Thoracic aorta (tissue), 2 donors: ENCODE data around the gene GALNT12. TPM values are rescaled to one million over a fixed set of nuclear protein-coding genes. Genes with fewer than 3 reads are reported as not detected.

Source experiments
- ATAC-seq: fragments of 150-250 bp; one replicate; pipeline ENCODE4 v1.8.0; 2017; ENCODE audit warnings: low read depth; ENCODE audit not compliant: insufficient number of reproducible peaks, low FRiP score
- DNase-seq: peaks from one replicate; pipeline ENCODE4 v3.0.0-alpha.2; 2020; ENCODE audit warnings: low spot score
- H3K27ac ChIP-seq, 2 donors: fragments of 200-600 bp; sonication (generic); 1 replicate in 1 of 2; 2 replicates in 1 of 2; pipeline ENCODE4 v1.5.1; 2016; ENCODE audit warnings: mild to moderate bottlenecking in 2 of 2, moderate library complexity in 2 of 2
- H3K27me3 ChIP-seq: fragments of 200-600 bp; sonication (generic); replicated peaks from 2 replicates; pipeline ENCODE4 v1.6.0; 2016; ENCODE audit warnings: mild to moderate bottlenecking; ENCODE audit not compliant: insufficient read depth
- H3K36me3 ChIP-seq: fragments of 200-600 bp; sonication (generic); one replicate; pipeline ENCODE4 v1.5.1; 2016
- H3K4me1 ChIP-seq, 2 donors: fragments of 200-600 bp; sonication (generic); 1 replicate in 1 of 2; 2 replicates in 1 of 2; pipeline versions ENCODE4 v1.5.1 to v1.6.0; 2016; ENCODE audit warnings: low read depth in 2 of 2, mild to moderate bottlenecking in 1 of 2; ENCODE audit not compliant: control insufficient read depth in 1 of 2
- H3K4me3 ChIP-seq: fragments of 200-600 bp; sonication (generic); 2 replicates; pipeline ENCODE4 v1.5.1; 2016; ENCODE audit warnings: mild to moderate bottlenecking
- H3K9me3 ChIP-seq: fragments of 200-600 bp; sonication (generic); 2 replicates; pipeline ENCODE4 v1.5.1; 2016
- total RNA-seq, 2 donors: library from RNA; depleted of rRNA; stranded (reverse); fragments of >200 nt; gene quantifications; one replicate each; pipeline versions ENCODE4 v1.1.0 to v1.2.3, GENCODE V29; 2016
- TF ChIP-seq, protein P1 (sequence below): fragments of 200-600 bp; sonication (generic); IDR thresholded peaks from one replicate; pipeline ENCODE4 v1.5.1; 2019; ENCODE audit warnings: antibody characterized with exemption

GALNT12 gene
- total RNA-seq, 2 donors from 2014 or later = 6.8 to 30.1 TPM

DNA sequence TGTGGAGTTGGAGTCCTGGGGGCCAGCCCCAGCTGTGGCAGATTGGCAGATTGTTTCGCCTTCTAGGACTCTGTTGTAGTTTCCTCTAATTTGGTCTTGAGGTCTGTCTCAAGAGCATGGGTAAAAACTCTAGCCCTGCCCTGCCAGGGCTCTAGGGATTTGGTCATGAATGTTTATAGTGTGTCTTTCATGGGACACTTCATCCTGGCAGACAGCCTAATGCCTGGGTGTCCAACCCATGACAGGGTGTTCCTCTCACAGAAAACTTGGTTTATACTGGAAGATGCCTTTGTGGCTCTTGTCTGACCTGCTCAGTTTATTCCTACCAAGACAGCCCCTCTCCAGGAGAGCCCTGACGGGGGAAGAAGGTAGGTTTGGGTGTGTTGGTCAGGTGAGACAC, 45.5 kb downstream of the GALNT12 start:
- no peak for ATAC-seq
- TF ChIP-seq, protein P1, sequence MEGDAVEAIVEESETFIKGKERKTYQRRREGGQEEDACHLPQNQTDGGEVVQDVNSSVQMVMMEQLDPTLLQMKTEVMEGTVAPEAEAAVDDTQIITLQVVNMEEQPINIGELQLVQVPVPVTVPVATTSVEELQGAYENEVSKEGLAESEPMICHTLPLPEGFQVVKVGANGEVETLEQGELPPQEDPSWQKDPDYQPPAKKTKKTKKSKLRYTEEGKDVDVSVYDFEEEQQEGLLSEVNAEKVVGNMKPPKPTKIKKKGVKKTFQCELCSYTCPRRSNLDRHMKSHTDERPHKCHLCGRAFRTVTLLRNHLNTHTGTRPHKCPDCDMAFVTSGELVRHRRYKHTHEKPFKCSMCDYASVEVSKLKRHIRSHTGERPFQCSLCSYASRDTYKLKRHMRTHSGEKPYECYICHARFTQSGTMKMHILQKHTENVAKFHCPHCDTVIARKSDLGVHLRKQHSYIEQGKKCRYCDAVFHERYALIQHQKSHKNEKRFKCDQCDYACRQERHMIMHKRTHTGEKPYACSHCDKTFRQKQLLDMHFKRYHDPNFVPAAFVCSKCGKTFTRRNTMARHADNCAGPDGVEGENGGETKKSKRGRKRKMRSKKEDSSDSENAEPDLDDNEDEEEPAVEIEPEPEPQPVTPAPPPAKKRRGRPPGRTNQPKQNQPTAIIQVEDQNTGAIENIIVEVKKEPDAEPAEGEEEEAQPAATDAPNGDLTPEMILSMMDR = no peak
- no peak for DNase-seq
- Histone ChIP-seq H3K9me3 (no peaks in the 10 kb centered on the region), H3K36me3 (no peaks in the 10 kb centered on the region), H3K27ac (no peak overlapping the region), H3K4me3 (no peak overlapping the region), H3K4me1 (no peaks in the 10 kb centered on the region), H3K27me3 (no peaks in the 10 kb centered on the region)

DNA sequence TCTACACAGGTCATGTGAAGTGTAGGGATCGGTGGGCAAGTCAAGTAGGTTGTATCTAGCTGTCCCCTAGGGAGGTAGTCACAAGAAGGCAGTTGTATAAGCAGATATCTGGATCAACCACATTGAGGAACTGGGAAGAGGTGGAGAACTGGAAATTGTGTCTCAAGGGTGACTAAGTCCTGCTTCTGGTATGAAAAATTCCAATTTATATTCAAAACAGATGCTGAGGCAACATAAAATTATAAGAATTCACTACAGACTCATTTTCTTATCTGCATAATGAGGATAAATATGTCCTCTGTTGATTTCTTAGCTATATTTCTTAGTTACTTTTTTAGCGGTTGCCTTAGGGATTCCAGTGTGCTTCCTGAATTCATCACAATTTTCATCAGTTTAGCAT, 46.8 kb downstream of the GALNT12 start:
- no peak overlapping the region for H3K27ac ChIP-seq
- no peaks in the 10 kb centered on the region for H3K36me3 ChIP-seq
- DNase-seq (no peak), ATAC-seq (no peak)
- no peaks in the 10 kb centered on the region for H3K27me3 ChIP-seq
- no peaks in the 10 kb centered on the region for H3K9me3 ChIP-seq
- H3K4me1 ChIP-seq = no peaks in the 10 kb centered on the region
- no peak overlapping the region for H3K4me3 ChIP-seq
- TF ChIP-seq, protein P1 = no peak

DNA sequence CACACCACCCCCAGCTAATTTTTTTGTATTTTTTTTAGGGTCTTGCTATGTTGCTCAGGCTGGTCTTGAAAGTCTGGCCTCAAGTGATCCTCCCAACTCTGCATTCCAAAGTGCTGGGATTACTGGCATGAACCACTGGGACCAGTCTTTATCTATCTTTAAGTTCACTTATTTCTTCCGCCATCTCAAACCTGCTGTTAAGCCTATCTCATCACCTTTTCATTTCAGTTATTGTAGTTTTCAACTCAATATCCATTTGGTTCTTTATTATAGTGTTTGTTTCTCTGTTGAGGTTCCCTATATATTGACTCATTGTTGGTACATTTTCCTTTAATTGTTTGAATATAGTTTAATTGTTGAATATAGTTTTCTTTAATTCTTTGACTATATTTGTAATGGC, 48.1 kb downstream of the GALNT12 start:
- no peak for ATAC-seq
- TF ChIP-seq, protein P1 = no peak

DNA sequence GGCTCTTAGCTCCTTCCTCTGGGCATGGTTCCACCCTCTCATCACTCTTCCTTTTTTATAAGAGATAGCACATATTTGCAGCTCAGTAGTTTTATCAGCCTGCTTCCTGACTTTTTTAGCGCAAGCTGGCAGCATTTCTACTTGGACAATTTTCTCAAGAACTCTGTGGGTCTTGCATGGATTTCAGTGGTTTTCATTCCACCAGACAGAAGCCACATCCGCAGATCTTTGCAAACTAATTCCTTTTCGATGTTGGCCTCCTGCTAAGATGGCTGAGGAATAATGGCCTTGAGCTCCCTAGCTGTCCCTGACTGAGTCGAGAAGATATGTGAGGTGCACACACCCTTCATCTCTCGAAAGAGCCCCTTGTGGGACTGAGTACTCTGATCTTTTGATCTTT, 49.5 kb downstream of the GALNT12 start:
- Histone ChIP-seq H3K4me3 (no peak overlapping the region), H3K27me3 (no peaks in the 10 kb centered on the region), H3K4me1 (peaks cover 0 to 9% of the 10 kb centered on the region in 2 donors), H3K36me3 (no peaks in the 10 kb centered on the region), H3K27ac (no peak overlapping the region), H3K9me3 (no peaks in the 10 kb centered on the region)
- TF ChIP-seq, protein P1 = no peak
- no peak for DNase-seq
- no peak for ATAC-seq

More for the DNA sequence above, 48.1 kb downstream of the GALNT12 start:
- Histone ChIP-seq H3K4me1 (peaks cover 0 to under 1% of the 10 kb centered on the region in 2 donors), H3K27ac (no peak overlapping the region), H3K9me3 (no peaks in the 10 kb centered on the region), H3K27me3 (no peaks in the 10 kb centered on the region), H3K36me3 (no peaks in the 10 kb centered on the region), H3K4me3 (no peak overlapping the region)
- DNase-seq = no peak

DNA sequence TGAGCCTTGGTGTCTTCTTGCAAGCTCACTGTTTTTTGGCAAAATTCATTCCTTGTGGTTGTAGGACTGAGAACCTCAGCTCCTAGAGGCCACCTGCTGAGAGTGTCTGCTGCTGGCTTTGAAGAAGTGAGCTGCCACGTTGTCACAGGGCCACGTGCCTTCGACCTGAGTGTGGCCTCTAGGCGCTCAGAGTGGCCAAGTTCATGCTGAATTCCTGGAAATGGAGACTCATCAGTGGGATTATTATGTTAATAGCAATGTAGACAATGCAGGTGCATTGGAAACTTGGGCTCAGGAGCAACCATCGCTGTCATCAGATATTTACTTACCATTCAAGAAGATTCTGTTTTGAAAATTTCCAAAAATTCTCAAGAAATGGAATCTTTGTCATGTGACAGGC, 52.5 kb downstream of the GALNT12 start:
- no peak for ATAC-seq
- no peaks in the 10 kb centered on the region for H3K27me3 ChIP-seq
- H3K4me1 ChIP-seq = peaks cover 0 to 9% of the 10 kb centered on the region in 2 donors
- H3K4me3 ChIP-seq = no peak overlapping the region
- no peaks in the 10 kb centered on the region for H3K36me3 ChIP-seq
- no peak overlapping the region for H3K27ac ChIP-seq
- no peaks in the 10 kb centered on the region for H3K9me3 ChIP-seq
- DNase-seq = no peak
- TF ChIP-seq, protein P1 = no peak
